ENCODE measurements around the gene TNPO3. TPM values are rescaled to one million over a fixed set of nuclear protein-coding genes. Genes with fewer than 3 reads are reported as not detected.

Gene TNPO3
- total RNA-seq, 1 donor from 2014 or later: 42.6 TPM

- Mint-ChIP-seq H3K9me3 (ENCODE audit: unreplicated experiment) (no peaks in the 10 kb centered on the region), H3K4me3 (ENCODE audit: unreplicated experiment) (no peak overlapping the region), H3K27me3 (ENCODE audit: unreplicated experiment) (no peaks in the 10 kb centered on the region), H3K27ac (ENCODE audit: unreplicated experiment) (no peak overlapping the region), H3K4me1 (ENCODE audit: unreplicated experiment) (no peaks in the 10 kb centered on the region), H3K36me3 (ENCODE audit: low read depth, unreplicated experiment) (no peaks in the 10 kb centered on the region)
- no peak for TF ChIP-seq CTCF (IDR thresholded peaks at IDR 0.05; ENCODE audit: unreplicated experiment)
- no peak for DNase-seq (ENCODE audit: low spot score)
These were observed 22.0 kb upstream of the TNPO3 start for GRCh38 chr7:129076886-129077285.

- no peaks in the 10 kb centered on the region for H3K27me3 Mint-ChIP-seq (ENCODE audit: unreplicated experiment)
- H3K4me3 Mint-ChIP-seq (ENCODE audit: unreplicated experiment): no peak overlapping the region
- H3K27ac Mint-ChIP-seq (ENCODE audit: unreplicated experiment): no peak overlapping the region
- no peak for TF ChIP-seq CTCF (IDR thresholded peaks at IDR 0.05; ENCODE audit: unreplicated experiment)
- H3K36me3 Mint-ChIP-seq (ENCODE audit: low read depth, unreplicated experiment): no peaks in the 10 kb centered on the region
- no peak for DNase-seq (ENCODE audit: low spot score)
- no peaks in the 10 kb centered on the region for H3K9me3 Mint-ChIP-seq (ENCODE audit: unreplicated experiment)
- no peaks in the 10 kb centered on the region for H3K4me1 Mint-ChIP-seq (ENCODE audit: unreplicated experiment)
These were observed 20.1 kb upstream of the TNPO3 start for GRCh38 chr7:129074994-129075393.

- H3K27me3 Mint-ChIP-seq (ENCODE audit: unreplicated experiment): no peaks in the 10 kb centered on the region
- DNase-seq (ENCODE audit: low spot score): no peak
- no peaks in the 10 kb centered on the region for H3K36me3 Mint-ChIP-seq (ENCODE audit: low read depth, unreplicated experiment)
- no peaks in the 10 kb centered on the region for H3K9me3 Mint-ChIP-seq (ENCODE audit: unreplicated experiment)
- no peak for TF ChIP-seq CTCF (IDR thresholded peaks at IDR 0.05; ENCODE audit: unreplicated experiment)
- no peak overlapping the region for H3K27ac Mint-ChIP-seq (ENCODE audit: unreplicated experiment)
- peaks cover under 1% of the 10 kb centered on the region for H3K4me1 Mint-ChIP-seq (ENCODE audit: unreplicated experiment)
- no peak overlapping the region for H3K4me3 Mint-ChIP-seq (ENCODE audit: unreplicated experiment)
These were observed 19.5 kb upstream of the TNPO3 start for GRCh38 chr7:129074361-129074871.

- peaks cover 7% of the 10 kb centered on the region for H3K4me1 Mint-ChIP-seq (ENCODE audit: unreplicated experiment)
- H3K27ac Mint-ChIP-seq (ENCODE audit: unreplicated experiment): no peak overlapping the region
- DNase-seq (ENCODE audit: low spot score): no peak
- H3K9me3 Mint-ChIP-seq (ENCODE audit: unreplicated experiment): no peaks in the 10 kb centered on the region
- no peak for TF ChIP-seq CTCF (IDR thresholded peaks at IDR 0.05; ENCODE audit: unreplicated experiment)
- no peak overlapping the region for H3K4me3 Mint-ChIP-seq (ENCODE audit: unreplicated experiment)
- H3K36me3 Mint-ChIP-seq (ENCODE audit: low read depth, unreplicated experiment): no peaks in the 10 kb centered on the region
- H3K27me3 Mint-ChIP-seq (ENCODE audit: unreplicated experiment): no peaks in the 10 kb centered on the region
These were observed 18.8 kb upstream of the TNPO3 start for GRCh38 chr7:129073738-129074137.

GRCh38 chr7:129073204-129073603, 18.3 kb upstream of the TNPO3 start:
- DNase-seq (ENCODE audit: low spot score): no peak
- Mint-ChIP-seq H3K9me3 (ENCODE audit: unreplicated experiment) (no peaks in the 10 kb centered on the region), H3K36me3 (ENCODE audit: low read depth, unreplicated experiment) (no peaks in the 10 kb centered on the region), H3K4me1 (ENCODE audit: unreplicated experiment) (peaks cover 7% of the 10 kb centered on the region), H3K27ac (ENCODE audit: unreplicated experiment) (no peak overlapping the region), H3K4me3 (ENCODE audit: unreplicated experiment) (no peak overlapping the region), H3K27me3 (ENCODE audit: unreplicated experiment) (no peaks in the 10 kb centered on the region)
- TF ChIP-seq CTCF (IDR thresholded peaks at IDR 0.05; ENCODE audit: unreplicated experiment): no peak
